Fibroblast of skin of left biceps (primary cell): ENCODE results near the gene RAP2C.
"Not testable (repeated sequence)": the region's sequence is repeated elsewhere in the genome, so short reads cannot be mapped to it uniquely, and the experiment has no call there.

Experiments
- DNase-seq, 2 experiments: peaks; one replicate each; pipeline ENCODE4 v3.0.0-alpha.2; 2013; ENCODE audit warnings: low read depth in 2 of 2

Gene RAP2C

DNA sequence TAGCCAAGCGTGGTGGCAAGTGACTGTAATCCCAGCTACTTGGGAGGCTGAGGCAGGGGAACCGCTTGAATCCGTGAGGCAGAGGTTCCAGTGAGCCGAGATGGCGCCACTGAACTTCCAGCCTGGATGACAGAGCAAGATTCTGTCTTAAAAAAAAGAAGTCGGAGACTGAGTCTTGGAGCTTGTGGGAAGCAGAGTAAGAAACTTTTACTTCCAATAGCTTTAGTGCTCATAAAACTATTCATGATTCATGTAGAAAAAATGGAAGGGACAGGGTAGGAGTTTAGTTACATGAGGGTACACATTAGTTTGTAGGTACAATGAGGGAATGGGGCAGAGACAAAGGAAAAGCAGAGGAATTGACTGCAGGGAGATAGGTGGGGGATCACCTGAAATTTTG, 19.3 kb downstream of the RAP2C start:
- DNase-seq, result no peak

DNA sequence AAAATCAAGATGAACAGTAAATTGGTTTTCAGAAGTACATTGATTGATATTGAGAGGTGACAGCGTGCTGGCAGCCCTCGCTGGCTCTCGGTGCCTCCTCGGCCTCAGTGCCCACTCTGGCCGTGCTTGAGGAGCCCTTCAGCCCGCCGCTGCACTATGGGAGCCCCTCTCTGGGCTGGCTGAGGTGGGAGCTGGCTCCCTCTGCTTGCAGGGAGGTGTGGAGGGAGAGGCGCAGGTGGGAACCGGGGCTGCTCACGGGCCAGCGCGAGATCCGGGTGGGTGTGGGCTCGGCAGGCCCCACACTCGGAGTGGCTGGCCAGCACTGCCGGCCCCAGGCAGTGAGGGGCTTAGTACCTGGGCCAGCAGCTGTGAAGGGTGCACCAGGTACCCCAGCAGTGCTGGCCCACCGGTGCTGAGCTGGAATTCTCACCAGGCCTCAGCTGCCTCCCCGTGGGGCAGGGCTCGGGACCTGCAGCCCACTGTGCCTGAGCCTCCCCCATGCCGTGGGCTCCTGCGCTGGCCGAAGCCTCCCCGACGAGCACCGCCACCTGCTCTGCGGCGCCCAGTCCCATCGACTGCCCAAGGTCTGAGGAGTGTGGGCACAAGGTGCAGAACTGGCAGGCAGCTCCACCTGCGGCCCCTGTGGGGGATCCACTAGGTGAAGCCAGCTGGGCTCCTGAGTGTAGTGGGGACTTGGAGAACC, 25.2 kb downstream of the RAP2C start:
- no peak for DNase-seq

DNA sequence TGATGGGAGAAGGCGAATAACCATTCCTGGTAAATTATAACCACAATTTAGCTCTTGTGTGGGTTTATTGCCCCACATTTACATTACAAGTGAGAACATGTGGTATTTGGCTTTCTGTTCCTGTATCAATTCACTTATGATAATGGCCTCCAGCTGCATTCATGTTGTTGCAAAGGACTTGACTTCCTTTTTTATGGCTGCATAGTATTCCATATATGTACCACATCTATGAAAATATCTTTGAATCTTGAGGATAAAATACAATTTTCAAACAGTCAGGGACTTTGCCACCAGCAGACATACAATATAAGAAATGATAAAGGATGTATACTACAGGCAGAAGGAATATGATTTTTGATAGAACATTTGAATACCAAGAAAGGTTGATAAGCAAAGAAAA, 27.3 kb downstream of the RAP2C start:
- no peak for DNase-seq

DNA sequence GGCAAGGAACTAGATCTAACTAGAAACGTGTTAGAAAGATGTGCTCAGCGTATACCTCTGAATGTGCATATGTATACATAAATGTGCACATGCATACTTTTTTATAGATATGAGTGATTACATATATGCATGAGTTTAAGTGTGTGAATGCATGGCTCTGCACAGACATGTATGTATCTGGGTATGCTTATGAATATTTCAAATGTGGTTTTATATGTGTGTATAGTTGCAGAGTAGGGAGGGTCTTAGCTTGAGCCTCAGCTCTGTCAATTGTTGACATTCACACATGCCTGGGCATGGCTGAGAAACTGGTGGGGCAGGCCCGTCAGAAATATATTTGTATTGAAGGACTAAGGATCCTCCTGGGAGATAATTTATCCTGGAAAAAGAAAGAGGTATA, 31.1 kb downstream of the RAP2C start:
- no peak for DNase-seq

DNA sequence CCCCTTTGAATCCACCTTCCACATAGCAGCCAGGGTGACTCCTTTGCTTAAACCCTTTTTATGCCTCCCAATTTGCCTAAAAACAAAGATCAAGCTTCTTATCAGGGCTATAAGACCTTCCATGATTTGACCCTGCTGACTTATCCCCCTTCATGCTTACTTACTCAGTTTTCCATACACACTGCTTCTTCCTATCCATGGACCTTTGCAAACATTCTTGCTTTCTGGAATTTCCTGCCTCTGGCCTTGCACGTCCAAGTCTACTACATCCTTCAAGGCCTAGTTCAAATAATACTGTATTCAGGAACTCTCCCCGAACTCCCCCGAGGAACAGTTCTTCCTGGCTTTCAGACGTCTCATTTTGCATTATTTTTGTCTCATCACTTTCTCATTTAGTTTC, 31.8 kb downstream of the RAP2C start:
- no peak for DNase-seq

DNA sequence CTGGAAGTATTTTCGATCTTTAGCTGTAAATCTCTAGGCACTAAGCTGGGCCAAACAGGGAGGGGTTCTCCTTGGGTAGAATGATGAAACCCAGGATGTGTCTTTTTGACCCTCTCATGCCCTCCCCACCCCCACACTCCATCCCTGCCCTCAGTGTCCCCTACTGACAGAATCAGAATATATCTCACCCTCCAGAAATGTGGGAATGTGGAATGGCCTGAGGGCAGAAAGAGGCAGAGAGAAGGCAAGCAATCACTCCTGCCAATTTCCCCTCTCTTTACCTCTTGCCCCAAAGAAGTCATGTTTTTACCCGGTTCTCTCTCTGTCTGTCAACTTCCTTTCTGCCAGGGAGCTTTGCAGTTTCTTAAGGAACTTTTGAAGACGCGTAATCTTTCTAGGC, 34.4 kb downstream of the RAP2C start:
- no peak for DNase-seq

DNA sequence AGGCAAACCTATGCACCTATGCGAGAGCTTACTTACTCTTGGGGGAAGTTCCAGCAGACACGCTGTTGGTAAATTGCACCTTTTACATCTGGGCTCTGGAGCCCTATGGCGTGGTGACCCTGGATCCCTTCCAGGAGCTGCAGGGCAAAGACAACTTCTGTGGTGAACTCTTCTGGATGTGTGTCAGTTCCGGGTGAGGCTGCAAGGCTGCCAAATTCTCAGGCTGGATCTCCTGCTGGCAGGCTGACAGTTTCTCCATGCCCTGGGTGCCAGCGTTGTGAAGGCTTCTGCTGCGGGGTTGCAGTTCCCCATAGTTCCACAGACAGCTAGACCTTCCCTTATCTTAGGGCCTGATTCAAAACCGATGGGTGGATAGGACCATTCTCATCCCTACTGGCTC, 37.9 kb downstream of the RAP2C start:
- DNase-seq, result no peak

DNA sequence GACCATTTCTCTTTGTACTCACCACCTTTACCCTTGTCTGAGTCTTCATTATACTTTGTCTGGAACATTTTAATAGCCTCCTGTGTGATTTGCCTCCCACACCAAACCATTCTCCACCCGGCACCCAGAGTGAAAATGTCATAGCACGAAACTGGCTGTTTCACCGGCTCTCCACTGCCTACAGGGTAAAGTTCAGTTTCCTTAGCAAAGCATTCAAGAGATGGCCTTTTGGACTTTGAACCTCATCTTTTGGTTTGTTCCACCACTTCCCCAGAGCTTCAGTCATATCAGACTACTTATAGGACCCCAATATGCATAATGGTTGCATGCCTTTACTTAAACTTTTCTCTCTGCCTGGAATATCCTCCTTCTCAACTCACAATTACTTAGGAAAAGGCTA, 38.3 kb downstream of the RAP2C start:
- no peak for DNase-seq

DNA sequence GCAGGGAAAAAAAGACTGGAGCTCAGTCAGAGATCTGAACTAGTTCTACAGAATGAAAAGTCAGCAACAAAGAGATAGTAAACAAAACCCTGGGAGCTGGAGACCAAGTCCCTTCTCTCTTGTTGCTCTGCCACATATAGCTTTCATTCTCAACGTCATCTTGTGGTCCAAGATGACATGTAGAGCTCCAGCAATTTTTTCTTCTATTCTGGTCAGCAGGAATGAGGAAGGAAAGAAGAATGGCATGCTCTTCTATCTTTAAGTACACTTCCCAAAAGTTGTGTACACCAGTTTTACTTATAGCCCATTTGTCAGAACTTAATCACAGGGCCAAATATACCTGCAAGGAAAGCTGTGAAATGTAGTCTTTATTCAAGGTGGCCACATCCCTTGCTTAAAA, 45.6 kb downstream of the RAP2C start:
- no peak for DNase-seq

DNA sequence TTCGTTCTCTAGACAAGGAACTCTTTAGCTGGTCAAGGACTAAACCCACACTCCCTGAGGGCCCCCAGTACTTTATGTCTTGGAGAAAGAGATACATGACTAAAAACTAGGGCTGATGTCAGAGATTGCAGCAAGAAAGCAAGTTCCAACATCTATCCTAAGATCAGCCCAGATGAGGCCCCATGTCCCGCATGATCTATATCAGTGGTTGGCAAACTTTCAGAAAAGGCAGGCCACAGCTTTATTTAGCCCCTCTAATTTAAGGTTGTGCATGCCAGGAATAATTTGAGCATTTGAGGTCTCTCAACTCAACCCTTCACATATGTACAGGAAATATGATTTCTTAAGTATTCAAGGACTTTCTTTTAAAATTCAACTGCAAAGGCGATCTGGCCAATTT, 47.4 kb downstream of the RAP2C start:
- peak; percentile 26 to 37 for DNase-seq

DNA sequence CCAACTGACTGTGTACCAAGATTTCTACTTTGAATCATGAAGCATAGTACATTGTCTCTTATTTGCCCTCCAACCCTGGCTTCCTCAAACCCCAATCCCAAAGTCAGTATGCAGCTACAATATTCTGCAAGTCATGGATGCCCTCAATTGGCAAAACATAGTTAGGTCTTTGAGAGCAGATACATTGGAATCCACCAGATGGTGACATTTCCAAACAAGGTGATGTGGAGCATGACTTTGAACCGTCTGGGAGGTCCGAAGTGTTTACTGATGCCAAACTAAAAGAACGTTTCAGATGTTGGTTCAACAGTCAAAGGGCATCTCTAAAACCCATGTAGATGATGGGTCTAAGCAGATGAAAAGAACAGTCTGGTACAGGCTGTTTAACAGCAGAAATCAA, 47.8 kb downstream of the RAP2C start:
- no peak for DNase-seq

DNA sequence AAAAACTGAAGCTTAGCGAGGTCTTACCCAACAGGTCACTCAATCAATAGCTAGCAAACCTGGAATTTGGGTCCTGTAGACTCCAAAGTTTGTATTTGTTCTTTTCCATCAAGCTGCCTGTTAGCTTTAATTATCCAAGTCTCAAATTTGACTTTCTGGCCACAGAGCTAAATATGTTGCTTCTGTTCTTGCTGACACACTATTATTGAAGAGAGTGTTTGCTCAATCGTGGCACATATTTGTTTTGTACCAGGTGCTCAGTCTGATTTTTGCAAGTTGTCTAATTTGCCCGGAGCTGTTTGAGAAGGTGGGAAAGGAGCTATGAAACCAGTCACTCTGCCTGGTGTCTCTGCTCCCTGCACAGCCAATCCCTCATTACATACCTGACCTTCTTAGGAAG, 49.7 kb downstream of the RAP2C start:
- no peak for DNase-seq

DNA sequence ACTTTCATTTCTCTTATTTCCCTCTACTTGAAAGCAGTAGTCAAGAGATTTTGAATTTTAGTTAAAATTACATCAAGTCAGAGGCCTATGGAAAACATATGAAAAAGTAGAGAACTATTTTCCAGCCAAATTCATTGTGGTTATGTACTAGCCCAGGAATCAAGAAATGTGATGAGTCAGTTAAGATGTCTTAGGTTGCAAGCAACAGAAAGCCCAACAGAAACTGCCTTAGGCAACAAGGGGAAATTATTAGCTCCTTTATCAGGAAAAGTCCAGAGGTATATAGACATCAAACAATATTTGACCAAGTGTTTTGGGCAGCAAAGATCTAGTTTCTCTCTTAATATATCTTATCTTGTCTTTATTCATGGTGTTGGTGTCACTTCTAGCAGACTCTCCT, 53.6 kb downstream of the RAP2C start:
- DNase-seq, result no peak

DNA sequence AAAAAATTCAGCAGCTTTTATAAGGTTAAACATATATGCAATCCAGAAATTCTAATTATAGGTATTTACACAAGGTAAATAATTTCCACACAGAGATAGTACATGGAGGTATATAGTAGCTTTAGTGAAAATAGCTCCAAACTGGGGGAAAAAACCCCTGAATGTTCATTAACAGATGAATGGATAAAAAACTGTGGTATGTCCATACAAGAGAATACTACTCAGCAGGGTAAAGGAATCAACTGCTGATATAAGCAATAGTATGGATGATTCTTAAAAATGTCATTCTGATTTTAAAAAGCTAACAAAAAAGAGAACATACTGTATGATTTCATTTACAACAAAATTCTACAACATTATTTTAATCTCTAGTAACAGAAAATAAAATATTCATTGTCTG, 54.2 kb downstream of the RAP2C start:
- DNase-seq, result no peak

DNA sequence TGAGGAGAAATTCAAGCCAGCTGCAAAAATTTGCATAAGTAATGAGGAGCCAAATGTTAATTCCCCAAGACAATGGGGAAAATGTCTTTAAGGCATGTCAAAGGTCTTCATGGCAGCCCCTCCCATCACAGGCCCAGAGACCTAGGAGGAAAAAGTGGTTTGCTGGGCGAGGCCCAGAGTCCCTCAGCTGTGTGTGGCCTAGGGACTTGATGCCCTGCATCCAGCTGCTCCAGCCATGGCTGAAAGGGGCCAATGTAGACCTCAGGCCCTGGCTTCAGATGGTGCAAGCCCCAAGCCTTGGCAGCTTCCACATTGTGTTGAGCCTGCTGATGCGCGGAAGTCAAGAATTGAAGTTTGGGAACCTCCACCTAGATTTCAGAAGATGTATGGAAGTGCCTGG, 56.2 kb downstream of the RAP2C start:
- DNase-seq, result not testable (repeated sequence)

DNA sequence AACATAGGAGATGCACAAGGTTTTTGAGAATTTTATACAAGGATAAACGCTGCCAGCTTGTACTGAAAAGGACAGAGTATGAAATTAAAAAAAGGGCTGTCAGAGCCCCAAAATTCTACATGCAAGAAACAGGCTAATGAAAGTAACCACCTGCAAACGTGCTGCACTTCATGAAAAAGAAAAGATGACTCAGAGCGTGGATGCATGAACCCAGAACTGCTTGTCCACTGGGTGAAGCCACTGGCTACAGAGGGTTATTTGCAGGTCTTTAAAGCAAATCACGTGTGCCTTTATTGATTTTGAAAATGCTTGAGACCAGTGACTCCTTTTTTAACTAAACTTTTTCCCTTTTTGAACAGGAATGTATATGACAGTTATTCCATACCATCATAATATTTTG, 66.1 kb downstream of the RAP2C start:
- no peak for DNase-seq
